Fibroblast of lung (primary cell): Measurements from ENCODE around the gene FASTKD1.

ENCODE experiments used
- EZH2 ChIP-seq: IDR thresholded peaks from 2 replicates; pipeline ENCODE4 v1.5.1; 2012; ENCODE audit warnings: low read length, control low read depth, mild to moderate bottlenecking; ENCODE audit errors: missing control alignments
- TF ChIP-seq, protein P1 (sequence below), 2 donors: IDR thresholded peaks in 1 of 2; conservative IDR thresholded peaks in 1 of 2; 1 replicate in 1 of 2; 2 replicates in 1 of 2; pipeline ENCODE4 v1.5.1; 2011 to 2012; ENCODE audit warnings: low read length in 2 of 2, control low read depth in 1 of 2, inconsistent platforms in 1 of 2, low read depth in 1 of 2, mild to moderate bottlenecking in 1 of 2

DNA sequence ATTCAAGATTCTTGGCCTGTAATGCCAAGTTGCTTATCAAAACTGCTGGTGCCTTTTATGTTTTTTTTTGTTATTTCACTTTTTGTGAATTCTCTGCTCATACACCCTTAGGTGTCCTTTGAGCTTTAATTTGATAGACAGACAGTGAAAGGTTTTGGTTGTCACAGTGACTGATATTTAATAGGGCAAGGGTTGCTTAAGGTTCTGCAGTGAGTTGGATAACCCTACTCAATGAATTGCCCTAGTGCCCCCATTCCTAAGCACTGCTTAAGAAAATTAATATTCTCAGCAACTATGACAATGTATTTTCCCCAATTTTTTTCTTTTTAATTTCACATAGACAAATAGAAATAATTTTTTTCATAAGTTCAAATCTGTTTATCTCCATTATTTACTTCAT, 25.9 kb upstream of the FASTKD1 start:
- TF ChIP-seq, protein P1, sequence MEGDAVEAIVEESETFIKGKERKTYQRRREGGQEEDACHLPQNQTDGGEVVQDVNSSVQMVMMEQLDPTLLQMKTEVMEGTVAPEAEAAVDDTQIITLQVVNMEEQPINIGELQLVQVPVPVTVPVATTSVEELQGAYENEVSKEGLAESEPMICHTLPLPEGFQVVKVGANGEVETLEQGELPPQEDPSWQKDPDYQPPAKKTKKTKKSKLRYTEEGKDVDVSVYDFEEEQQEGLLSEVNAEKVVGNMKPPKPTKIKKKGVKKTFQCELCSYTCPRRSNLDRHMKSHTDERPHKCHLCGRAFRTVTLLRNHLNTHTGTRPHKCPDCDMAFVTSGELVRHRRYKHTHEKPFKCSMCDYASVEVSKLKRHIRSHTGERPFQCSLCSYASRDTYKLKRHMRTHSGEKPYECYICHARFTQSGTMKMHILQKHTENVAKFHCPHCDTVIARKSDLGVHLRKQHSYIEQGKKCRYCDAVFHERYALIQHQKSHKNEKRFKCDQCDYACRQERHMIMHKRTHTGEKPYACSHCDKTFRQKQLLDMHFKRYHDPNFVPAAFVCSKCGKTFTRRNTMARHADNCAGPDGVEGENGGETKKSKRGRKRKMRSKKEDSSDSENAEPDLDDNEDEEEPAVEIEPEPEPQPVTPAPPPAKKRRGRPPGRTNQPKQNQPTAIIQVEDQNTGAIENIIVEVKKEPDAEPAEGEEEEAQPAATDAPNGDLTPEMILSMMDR (conservative IDR thresholded peaks at IDR 0.05 in 1 of 2, IDR thresholded peaks at IDR 0.05 in 1 of 2; ENCODE audit: low read depth in 1 of 2, low read length in 2 of 2) = no peak
- no peak for TF ChIP-seq EZH2
